SK-N-SH (cell line): Measurements from ENCODE around the gene ZSWIM3. TPM values are rescaled to one million over a fixed set of nuclear protein-coding genes. Genes with fewer than 3 reads are reported as not detected.

Experiments used
- CTCF ChIA-PET: fragments of 300-600, 350-600 bp; formaldehyde crosslinking; extraction: SDS; loops from one replicate; lab custom pipeline; 2021; lab: Yijun Ruan, JAX
- POLR2A ChIA-PET: fragments of 350-600 bp; sonication (Branson Sonifier 250); formaldehyde crosslinking; extraction: SDS; loops from one replicate; lab custom pipeline; 2020; ENCODE audit warnings: antibody characterized with exemption, inconsistent platforms; lab: Yijun Ruan, JAX
- DNase-seq: peaks from one replicate; pipeline ENCODE4 v3.0.0; 2012
- H2AFZ ChIP-seq: fragments of 200-600 bp; sonication (generic); 2 replicates; pipeline ENCODE4 v1.8.1; 2016; ENCODE audit warnings: antibody characterized with exemption, mild to moderate bottlenecking, low read depth
- H3F3A ChIP-seq: fragments of 200-600 bp; sonication (generic); replicated peaks from 2 replicates; pipeline ENCODE3; 2016; ENCODE audit warnings: antibody characterized with exemption, mild to moderate bottlenecking; ENCODE audit not compliant: insufficient read depth
- H3K27ac ChIP-seq, 2 experiments: fragments of 200-500 bp in 1 of 2; fragments of 200-600 bp in 1 of 2; sonication (Bioruptor generic) in 1 of 2; sonication (generic), shearing (Covaris generic) in 1 of 2; 2 replicates each; pipeline versions ENCODE4 v1.5.1 to v1.6.1; 2014 to 2016; ENCODE audit warnings: low read depth in 2 of 2, inconsistent platforms in 1 of 2, low read length in 1 of 2, mild to moderate bottlenecking in 1 of 2, mixed read lengths in 1 of 2
- H3K27me3 ChIP-seq: fragments of 200-600 bp; sonication (generic), shearing (Covaris generic); 2 replicates; pipeline ENCODE4 v1.6.1; 2016; ENCODE audit warnings: mixed run types; ENCODE audit not compliant: insufficient read depth
- H3K36me3 ChIP-seq, 2 experiments: fragments of 200-500 bp in 1 of 2; fragments of 200-600 bp in 1 of 2; sonication (Bioruptor generic) in 1 of 2; sonication (generic) in 1 of 2; replicated peaks in 1 of 2; 2 replicates each; pipeline versions ENCODE3 to v1.5.1; 2014 to 2016; ENCODE audit warnings: low read length in 1 of 2, mild to moderate bottlenecking in 1 of 2; ENCODE audit not compliant: insufficient read depth in 2 of 2, control insufficient read depth in 1 of 2
- H3K4me1 ChIP-seq, 2 experiments: fragments of 200-500 bp in 1 of 2; fragments of 200-600 bp in 1 of 2; sonication (Bioruptor generic) in 1 of 2; sonication (generic), shearing (Covaris generic) in 1 of 2; 2 replicates each; pipeline versions ENCODE4 v1.5.1 to v1.6.1; 2014 to 2016; ENCODE audit warnings: low read depth in 1 of 2, low read length in 1 of 2, mixed run types in 1 of 2; ENCODE audit not compliant: insufficient read depth in 2 of 2, control insufficient read depth in 1 of 2
- H3K4me2 ChIP-seq: fragments of 200-600 bp; sonication (generic), shearing (Covaris generic); 2 replicates; pipeline ENCODE4 v1.6.1; 2017; ENCODE audit warnings: mixed run types
- H3K4me3 ChIP-seq, 2 experiments: fragments of 200-500 bp in 1 of 2; fragments of 200-600 bp in 1 of 2; sonication (Bioruptor generic) in 1 of 2; sonication (generic), shearing (Covaris generic) in 1 of 2; 2 replicates each; pipeline versions ENCODE4 v1.5.1 to v1.8.1; 2014 to 2016; ENCODE audit warnings: low read depth in 2 of 2, inconsistent platforms in 1 of 2, low read length in 1 of 2, mild to moderate bottlenecking in 1 of 2, mixed read lengths in 1 of 2, moderate library complexity in 1 of 2
- H3K79me2 ChIP-seq: fragments of 200-600 bp; sonication (generic); 2 replicates; pipeline ENCODE4 v1.8.1; 2017; ENCODE audit warnings: mild to moderate bottlenecking; ENCODE audit not compliant: insufficient read depth
- H3K9ac ChIP-seq: fragments of 200-600 bp; sonication (generic); 2 replicates; pipeline ENCODE4 v1.6.1; 2017; ENCODE audit warnings: mixed run types
- H3K9me2 ChIP-seq: fragments of 200-600 bp; sonication (generic); 2 replicates; pipeline ENCODE4 v1.6.1; 2017; ENCODE audit warnings: mixed run types
- H3K9me3 ChIP-seq: fragments of 200-600 bp; sonication (generic); 2 replicates; pipeline ENCODE4 v1.6.1; 2017; ENCODE audit warnings: mixed run types, mild to moderate bottlenecking, moderate library complexity
- H4K20me1 ChIP-seq: fragments of 200-600 bp; sonication (generic); 2 replicates; pipeline ENCODE4 v1.6.1; 2017; ENCODE audit warnings: mild to moderate bottlenecking, mixed run types; ENCODE audit not compliant: insufficient read depth
- ELF1 ChIP-seq: IDR thresholded peaks from 2 replicates; pipeline ENCODE4 v1.4.0; 2012
- FOXJ3 ChIP-seq: sonication (generic); formaldehyde crosslinking; IDR thresholded peaks from 2 replicates; pipeline ENCODE4 v1.5.1; 2020; ENCODE audit warnings: mild to moderate bottlenecking, missing genetic modification reagents
- GABPA ChIP-seq: IDR thresholded peaks from 2 replicates; pipeline ENCODE4 v1.4.0; 2012; ENCODE audit warnings: low read depth, mild to moderate bottlenecking
- MAX ChIP-seq: IDR thresholded peaks from 2 replicates; pipeline ENCODE4 v1.4.0; 2012; ENCODE audit warnings: low read depth
- RCOR1 ChIP-seq: fragments of 150-350 bp; IDR thresholded peaks from 2 replicates; pipeline ENCODE4 v1.6.1; 2017; ENCODE audit warnings: antibody characterized with exemption, low read length
- REST ChIP-seq: IDR thresholded peaks from 2 replicates; pipeline ENCODE4 v1.6.1; 2012; ENCODE audit warnings: mild to moderate bottlenecking, low read depth, low read length, moderate library complexity
- SIN3A ChIP-seq: IDR thresholded peaks from 2 replicates; pipeline ENCODE4 v1.6.1; 2012; ENCODE audit warnings: low read depth, mild to moderate bottlenecking, low read length, moderate library complexity, borderline replicate concordance
- SMC3 ChIP-seq: IDR thresholded peaks from 2 replicates; pipeline ENCODE4 v1.6.1; 2012; ENCODE audit warnings: low read depth, low read length, improper control_type of control experiment
- WGBS: methylation state at CpG from one replicate; pipeline ENCODE4 v1.1.6; 2017; ENCODE audit warnings: low lambda C conversion rate; 5-methylcytosine and 5-hydroxymethylcytosine counted together
- polyA plus RNA-seq, 3 experiments: library from polyadenylated mRNA; depleted of rRNA; stranded (reverse); fragments of >200 nt; gene quantifications; 2 replicates each; pipeline ENCODE4 v1.2.3, GENCODE V29; 2012
- TF ChIP-seq, protein P1 (sequence below): fragments of 150-350 bp; IDR thresholded peaks from 2 replicates; pipeline ENCODE4 v1.6.1; 2016; ENCODE audit warnings: mild to moderate bottlenecking, low read depth, low read length
- TF ChIP-seq, protein P2 (sequence below): fragments of 200-600 bp; sonication (generic); IDR thresholded peaks from 2 replicates; pipeline ENCODE4 v1.6.1; 2017; ENCODE audit warnings: antibody characterized with exemption, mild to moderate bottlenecking, moderate library complexity

The ZSWIM3 gene
- polyA plus RNA-seq, 1 of the 3 experiments (the other 2 are of a cell fraction), result 2.3 TPM

- DNase-seq, result no peak
- no peak overlapping the region for H3K27ac ChIP-seq
- H3K36me3 ChIP-seq, result no peaks in the 10 kb centered on the region
- H3K27me3 ChIP-seq, result no peaks in the 10 kb centered on the region
- H3K4me3 ChIP-seq, result no peak overlapping the region
- peaks cover 0 to 12% of the 10 kb centered on the region in 2 experiments; a peak in 1 of 4 replicates for H3K4me1 ChIP-seq
- 80% methylated on average over 11 of the region's 11 CpGs for WGBS
- no peaks in the 10 kb centered on the region for H3K9me2 ChIP-seq
- H3F3A ChIP-seq, result peaks cover 7% of the 10 kb centered on the region
- no peak overlapping the region for H2AFZ ChIP-seq
- no peak overlapping the region for H3K4me2 ChIP-seq
- POLR2A ChIA-PET, result interaction anchor here (3.3 kb wide), 2 partner anchors 8 to 12 kb away, joined by 19 to 34 read pairs; partner anchors contain the start of gene PCIF1
- H4K20me1 ChIP-seq, result no peaks in the 10 kb centered on the region
- TF ChIP-seq GABPA, result no peak
- TF ChIP-seq SIN3A, result no peak
- TF ChIP-seq, protein P1, sequence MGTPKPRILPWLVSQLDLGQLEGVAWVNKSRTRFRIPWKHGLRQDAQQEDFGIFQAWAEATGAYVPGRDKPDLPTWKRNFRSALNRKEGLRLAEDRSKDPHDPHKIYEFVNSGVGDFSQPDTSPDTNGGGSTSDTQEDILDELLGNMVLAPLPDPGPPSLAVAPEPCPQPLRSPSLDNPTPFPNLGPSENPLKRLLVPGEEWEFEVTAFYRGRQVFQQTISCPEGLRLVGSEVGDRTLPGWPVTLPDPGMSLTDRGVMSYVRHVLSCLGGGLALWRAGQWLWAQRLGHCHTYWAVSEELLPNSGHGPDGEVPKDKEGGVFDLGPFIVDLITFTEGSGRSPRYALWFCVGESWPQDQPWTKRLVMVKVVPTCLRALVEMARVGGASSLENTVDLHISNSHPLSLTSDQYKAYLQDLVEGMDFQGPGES, result no peak
- TF ChIP-seq SMC3, result no peak
- no peak for TF ChIP-seq RCOR1
- no peak for TF ChIP-seq MAX
- TF ChIP-seq, protein P2, sequence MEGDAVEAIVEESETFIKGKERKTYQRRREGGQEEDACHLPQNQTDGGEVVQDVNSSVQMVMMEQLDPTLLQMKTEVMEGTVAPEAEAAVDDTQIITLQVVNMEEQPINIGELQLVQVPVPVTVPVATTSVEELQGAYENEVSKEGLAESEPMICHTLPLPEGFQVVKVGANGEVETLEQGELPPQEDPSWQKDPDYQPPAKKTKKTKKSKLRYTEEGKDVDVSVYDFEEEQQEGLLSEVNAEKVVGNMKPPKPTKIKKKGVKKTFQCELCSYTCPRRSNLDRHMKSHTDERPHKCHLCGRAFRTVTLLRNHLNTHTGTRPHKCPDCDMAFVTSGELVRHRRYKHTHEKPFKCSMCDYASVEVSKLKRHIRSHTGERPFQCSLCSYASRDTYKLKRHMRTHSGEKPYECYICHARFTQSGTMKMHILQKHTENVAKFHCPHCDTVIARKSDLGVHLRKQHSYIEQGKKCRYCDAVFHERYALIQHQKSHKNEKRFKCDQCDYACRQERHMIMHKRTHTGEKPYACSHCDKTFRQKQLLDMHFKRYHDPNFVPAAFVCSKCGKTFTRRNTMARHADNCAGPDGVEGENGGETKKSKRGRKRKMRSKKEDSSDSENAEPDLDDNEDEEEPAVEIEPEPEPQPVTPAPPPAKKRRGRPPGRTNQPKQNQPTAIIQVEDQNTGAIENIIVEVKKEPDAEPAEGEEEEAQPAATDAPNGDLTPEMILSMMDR, result no peak
- TF ChIP-seq REST, result no peak
- no peak for TF ChIP-seq FOXJ3
- no peak for TF ChIP-seq ELF1
- no peak overlapping the region for H3K9ac ChIP-seq
- no peaks in the 10 kb centered on the region for H3K79me2 ChIP-seq
- H3K9me3 ChIP-seq, result no peaks in the 10 kb centered on the region
- CTCF ChIA-PET, result interaction anchor here (1.3 to 1.7 kb wide), 2 partner anchors 12 to 13 kb away, joined by 5 read pairs; partner anchors contain the start of gene PCIF1
Measured at GRCh38 chr20:45921337-45922189, 64.1 kb downstream of the ZSWIM3 start.
